Smooth muscle cell (in vitro differentiated cells): ENCODE measurements around the gene CDH4. TPM values are rescaled to one million over a fixed set of nuclear protein-coding genes. Genes with fewer than 3 reads are reported as not detected.

Source experiments
- DNase-seq: peaks from one replicate; lab custom pipeline; 2025; ENCODE audit not compliant: unreplicated experiment; lab: John Stamatoyannopoulos, UW
- H2AFZ ChIP-seq: fragments of 200-600 bp; sonication (generic); 2 replicates; pipeline ENCODE4 v1.6.0; 2016; ENCODE audit warnings: antibody characterized with exemption, low read depth, mild to moderate bottlenecking
- H3F3A ChIP-seq: fragments of 200-600 bp; sonication (generic); 2 replicates; pipeline ENCODE4 v1.6.0; 2017; ENCODE audit warnings: antibody characterized with exemption, low read depth
- H3K27ac ChIP-seq: fragments of 200-600 bp; sonication (generic); 2 replicates; pipeline ENCODE4 v1.5.1; 2016; ENCODE audit warnings: low read depth, mild to moderate bottlenecking
- H3K27me3 ChIP-seq: fragments of 200-600 bp; sonication (generic); 2 replicates; pipeline ENCODE4 v1.6.1; 2016; ENCODE audit warnings: low read depth, mild to moderate bottlenecking
- H3K36me3 ChIP-seq: fragments of 200-600 bp; sonication (generic); 2 replicates; pipeline ENCODE4 v1.5.1; 2016; ENCODE audit warnings: low read depth
- H3K4me1 ChIP-seq: fragments of 200-600 bp; sonication (generic); 2 replicates; pipeline ENCODE4 v1.5.1; 2016; ENCODE audit warnings: low read depth
- H3K4me2 ChIP-seq: fragments of 200-600 bp; sonication (generic); 2 replicates; pipeline ENCODE4 v1.6.0; 2016; ENCODE audit warnings: mild to moderate bottlenecking
- H3K4me3 ChIP-seq: fragments of 200-600 bp; sonication (generic); 2 replicates; pipeline ENCODE4 v1.5.1; 2016; ENCODE audit warnings: mild to moderate bottlenecking
- H3K79me2 ChIP-seq: fragments of 200-600 bp; sonication (generic); 2 replicates; pipeline ENCODE4 v1.6.0; 2016; ENCODE audit warnings: low read depth, mild to moderate bottlenecking
- H3K9ac ChIP-seq: fragments of 200-600 bp; sonication (generic); 2 replicates; pipeline ENCODE4 v1.6.0; 2016; ENCODE audit warnings: low read depth
- H3K9me3 ChIP-seq: fragments of 200-600 bp; sonication (generic); replicated peaks from 2 replicates; pipeline ENCODE4 v1.5.1; 2016; ENCODE audit warnings: low read depth
- H4K20me1 ChIP-seq: fragments of 200-600 bp; sonication (generic); 2 replicates; pipeline ENCODE4 v1.6.0; 2016; ENCODE audit warnings: low read depth
- CTCF ChIP-seq: fragments of 200-600 bp; sonication (generic); IDR thresholded peaks from 2 replicates; pipeline ENCODE4 v1.5.1; 2017; ENCODE audit warnings: borderline replicate concordance, mild to moderate bottlenecking, antibody characterized with exemption; ENCODE audit not compliant: insufficient read depth, poor library complexity, severe bottlenecking
- WGBS: methylation state at CpG from one replicate; pipeline ENCODE4 v1.1.7; 2016; ENCODE audit warnings: low lambda C conversion rate; 5-methylcytosine and 5-hydroxymethylcytosine counted together
- polyA plus RNA-seq: library from polyadenylated mRNA; unstranded; fragments of >200 nt; fragmentation: Nextera tagmentation; extraction: Ambion mirVana; gene quantifications from 2 replicates; pipeline ENCODE4 v1.2.1, GENCODE V29; 2016
- total RNA-seq: library from RNA; depleted of rRNA; stranded (reverse); fragments of >200 nt; gene quantifications from 2 replicates; pipeline ENCODE4 v1.2.3, GENCODE V29; 2014

CDH4 gene
- total and polyA plus RNA-seq, 2 experiments from 2014 or later, result 0.03 to 0.04 TPM

- no peak overlapping the region for H2AFZ ChIP-seq
- TF ChIP-seq CTCF, result no peak
- no peaks in the 10 kb centered on the region for H3K36me3 ChIP-seq
- H3K27ac ChIP-seq, result no peak overlapping the region
- H3K4me2 ChIP-seq, result no peak overlapping the region
- no peaks in the 10 kb centered on the region for H3K4me1 ChIP-seq
- peaks cover 2% of the 10 kb centered on the region for H3K27me3 ChIP-seq
- DNase-seq, result no peak
- WGBS, result 82% methylated on average over 2 of the region's 2 CpGs
- no peak overlapping the region for H3K9ac ChIP-seq
- H3F3A ChIP-seq, result no peaks in the 10 kb centered on the region
- no peaks in the 10 kb centered on the region for H3K9me3 ChIP-seq
- H4K20me1 ChIP-seq, result no peaks in the 10 kb centered on the region
- no peaks in the 10 kb centered on the region for H3K79me2 ChIP-seq
- H3K4me3 ChIP-seq, result no peak overlapping the region
These were observed 571.2 kb downstream of the CDH4 start for GRCh38 chr20:61823242-61823641.

DNA sequence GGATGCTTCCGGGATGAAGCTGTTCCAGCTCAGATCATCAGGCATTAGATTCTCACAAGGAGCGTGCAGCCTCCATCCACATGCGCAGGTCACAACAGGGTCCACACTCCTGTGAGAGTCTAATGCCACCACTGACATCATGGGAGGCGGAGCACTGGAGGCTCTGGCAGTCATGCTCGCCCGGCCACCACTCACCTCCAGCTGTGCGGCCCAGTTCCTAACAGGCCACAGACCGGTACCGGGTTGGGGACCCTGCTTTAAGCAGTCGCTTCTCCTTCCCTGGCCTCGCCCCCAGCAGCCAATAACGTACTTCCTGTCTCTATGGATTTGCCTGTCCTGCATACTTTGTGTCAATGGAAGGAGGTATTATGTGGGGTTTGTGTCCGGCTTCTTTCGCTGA is 576.8 kb downstream of the CDH4 start:
- no peak overlapping the region for H3K9ac ChIP-seq
- no peaks in the 10 kb centered on the region for H3K9me3 ChIP-seq
- no peaks in the 10 kb centered on the region for H3F3A ChIP-seq
- H3K4me1 ChIP-seq, result no peaks in the 10 kb centered on the region
- H3K79me2 ChIP-seq, result no peaks in the 10 kb centered on the region
- no peak for TF ChIP-seq CTCF
- 95% methylated on average over 14 of the region's 14 CpGs for WGBS
- H3K27me3 ChIP-seq, result peaks cover 8% of the 10 kb centered on the region
- no peak for DNase-seq
- no peak overlapping the region for H2AFZ ChIP-seq
- H3K36me3 ChIP-seq, result no peaks in the 10 kb centered on the region
- no peaks in the 10 kb centered on the region for H4K20me1 ChIP-seq
- H3K27ac ChIP-seq, result no peak overlapping the region
- no peak overlapping the region for H3K4me2 ChIP-seq
- H3K4me3 ChIP-seq, result no peak overlapping the region

GRCh38 chr20:61829526-61829925 is 577.5 kb downstream of the CDH4 start:
- no peaks in the 10 kb centered on the region for H3F3A ChIP-seq
- no peaks in the 10 kb centered on the region for H3K79me2 ChIP-seq
- H3K4me3 ChIP-seq, result no peak overlapping the region
- TF ChIP-seq CTCF, result no peak
- DNase-seq, result no peak
- no peaks in the 10 kb centered on the region for H4K20me1 ChIP-seq
- no peak overlapping the region for H3K9ac ChIP-seq
- no peaks in the 10 kb centered on the region for H3K4me1 ChIP-seq
- peaks cover 8% of the 10 kb centered on the region for H3K27me3 ChIP-seq
- no peak overlapping the region for H3K4me2 ChIP-seq
- no peak overlapping the region for H2AFZ ChIP-seq
- no peaks in the 10 kb centered on the region for H3K9me3 ChIP-seq
- WGBS, result 93% methylated on average over 17 of the region's 17 CpGs
- no peaks in the 10 kb centered on the region for H3K36me3 ChIP-seq
- H3K27ac ChIP-seq, result no peak overlapping the region

GRCh38 chr20:61830241-61830930 is 578.3 kb downstream of the CDH4 start:
- H3K9me3 ChIP-seq, result no peaks in the 10 kb centered on the region
- H3K27ac ChIP-seq, result no peak overlapping the region
- H3K4me2 ChIP-seq, result no peak overlapping the region
- H3K36me3 ChIP-seq, result no peaks in the 10 kb centered on the region
- no peak overlapping the region for H2AFZ ChIP-seq
- H3F3A ChIP-seq, result no peaks in the 10 kb centered on the region
- no peak overlapping the region for H3K9ac ChIP-seq
- no peaks in the 10 kb centered on the region for H4K20me1 ChIP-seq
- no peaks in the 10 kb centered on the region for H3K79me2 ChIP-seq
- no peak overlapping the region for H3K4me3 ChIP-seq
- no peak for DNase-seq
- WGBS, result 93% methylated on average over 28 of the region's 30 CpGs
- TF ChIP-seq CTCF, result no peak
- H3K27me3 ChIP-seq, result peaks cover 8% of the 10 kb centered on the region
- no peaks in the 10 kb centered on the region for H3K4me1 ChIP-seq
